HepG2 (cell line): ENCODE data around the gene POLR1C. TPM values are rescaled to one million over a fixed set of nuclear protein-coding genes. Genes with fewer than 3 reads are reported as not detected.
A peak's percentile ranks its signal among the peaks of the same experiment; 100 is the strongest.

ENCODE experiments used
- AHR ChIP-seq: IDR thresholded peaks from 2 replicates; pipeline ENCODE4 v1.6.1; 2018; ENCODE audit warnings: missing genetic modification reagents, missing compliant biosample characterization
- CAMTA2 ChIP-seq: sonication (generic); formaldehyde crosslinking; IDR thresholded peaks from 2 replicates; pipeline ENCODE4 v1.4.0; 2020; ENCODE audit warnings: mild to moderate bottlenecking, missing genetic modification reagents, borderline replicate concordance
- EED ChIP-seq: sonication (generic); formaldehyde crosslinking; IDR thresholded peaks from 2 replicates; pipeline ENCODE4 v1.5.0; 2020; ENCODE audit warnings: mild to moderate bottlenecking, missing genetic modification reagents
- FOXK2 ChIP-seq: fragments of 450-650 bp; IDR thresholded peaks from 2 replicates; pipeline ENCODE4 v1.6.1; 2016
- GABPB1 ChIP-seq: IDR thresholded peaks from 2 replicates; pipeline ENCODE4 v1.6.1; 2016; ENCODE audit warnings: mild to moderate bottlenecking, missing genetic modification reagents, moderate library complexity, missing compliant biosample characterization
- GMEB1 ChIP-seq: sonication (generic); formaldehyde crosslinking; IDR thresholded peaks from 2 replicates; pipeline ENCODE4 v1.5.1; 2020; ENCODE audit warnings: missing genetic modification reagents, mild to moderate bottlenecking, borderline replicate concordance
- GZF1 ChIP-seq: sonication (generic); formaldehyde crosslinking; IDR thresholded peaks from 2 replicates; pipeline ENCODE4 v1.5.1; 2020; ENCODE audit warnings: mild to moderate bottlenecking, missing genetic modification reagents
- HMGXB3 ChIP-seq: sonication (generic); formaldehyde crosslinking; IDR thresholded peaks from 2 replicates; pipeline ENCODE4 v1.4.0; 2020; ENCODE audit warnings: missing genetic modification reagents, borderline replicate concordance
- KLF13 ChIP-seq: sonication (generic); formaldehyde crosslinking; IDR thresholded peaks from 2 replicates; pipeline ENCODE4 v1.4.0; 2020; ENCODE audit warnings: mild to moderate bottlenecking, missing genetic modification reagents
- KMT2A ChIP-seq: sonication (generic); formaldehyde crosslinking; IDR thresholded peaks from 2 replicates; pipeline ENCODE4 v1.4.0; 2020; ENCODE audit warnings: missing genetic modification reagents
- NBN ChIP-seq: fragments of 450-650 bp; conservative IDR thresholded peaks from 2 replicates; pipeline ENCODE4 v1.6.1; 2017
- NR1H2 ChIP-seq: sonication (generic); formaldehyde crosslinking; IDR thresholded peaks from 2 replicates; pipeline ENCODE4 v1.8.1; 2022; ENCODE audit warnings: low read depth, missing genetic modification reagents, borderline replicate concordance
- PHF5A ChIP-seq: IDR thresholded peaks from one replicate; pipeline ENCODE4 v1.6.1; 2018; ENCODE audit warnings: low read depth, missing genetic modification reagents; ENCODE audit not compliant: unreplicated experiment
- RARG ChIP-seq: sonication (generic); formaldehyde crosslinking; IDR thresholded peaks from 2 replicates; pipeline ENCODE4 v1.4.0; 2020; ENCODE audit warnings: low read depth, mild to moderate bottlenecking, missing genetic modification reagents
- RFXAP ChIP-seq: sonication (generic); formaldehyde crosslinking; IDR thresholded peaks from 2 replicates; pipeline ENCODE4 v1.4.0; 2020; ENCODE audit warnings: missing genetic modification reagents, borderline replicate concordance
- ZNF235 ChIP-seq: sonication (generic); formaldehyde crosslinking; IDR thresholded peaks from 2 replicates; pipeline ENCODE4 v1.8.1; 2023; ENCODE audit warnings: mild to moderate bottlenecking, missing genetic modification reagents, borderline replicate concordance
- ZNF446 ChIP-seq: sonication (generic); formaldehyde crosslinking; IDR thresholded peaks from 2 replicates; pipeline ENCODE4 v1.5.0; 2020; ENCODE audit warnings: mild to moderate bottlenecking, missing genetic modification reagents
- ZNF501 ChIP-seq: sonication (generic); formaldehyde crosslinking; IDR thresholded peaks from 2 replicates; pipeline ENCODE4 v1.5.1; 2020; ENCODE audit warnings: mild to moderate bottlenecking, moderate library complexity, missing genetic modification reagents
- ZNF652 ChIP-seq: IDR thresholded peaks from 2 replicates; pipeline ENCODE4 v1.6.1; 2016; ENCODE audit warnings: low read depth, borderline replicate concordance
- ZNF720 ChIP-seq: sonication (generic); formaldehyde crosslinking; IDR thresholded peaks from 2 replicates; pipeline ENCODE4 v1.4.0; 2020; ENCODE audit warnings: missing genetic modification reagents
- ZNF768 ChIP-seq: sonication (generic); formaldehyde crosslinking; IDR thresholded peaks from 2 replicates; pipeline ENCODE4 v1.4.0; 2020; ENCODE audit warnings: missing genetic modification reagents
- ZNF782 ChIP-seq: sonication (generic); formaldehyde crosslinking; IDR thresholded peaks from 2 replicates; pipeline ENCODE4 v1.4.0; 2020; ENCODE audit warnings: missing genetic modification reagents, mild to moderate bottlenecking, borderline replicate concordance
- ZUFSP ChIP-seq: sonication (generic); formaldehyde crosslinking; IDR thresholded peaks from 2 replicates; pipeline ENCODE4 v1.9.0; 2021; ENCODE audit warnings: missing genetic modification reagents, mild to moderate bottlenecking, borderline replicate concordance
- polyA plus RNA-seq, 8 experiments: library from polyadenylated mRNA; depleted of rRNA in 3 of 8; stranded (reverse) in 7 of 8; unstranded in 1 of 8; fragments of >200 nt; fragmentation: Illumina TruSeq in 4 of 8; extraction: Trizol in 4 of 8; gene quantifications; 2 replicates each; pipeline versions ENCODE4 v1.2.1 to v1.2.3, GENCODE V29; 2011 to 2016; ENCODE audit warnings: low read depth in 4 of 8, missing spikeins in 1 of 8, mixed read lengths in 1 of 8; ENCODE audit not compliant: insufficient read depth in 1 of 8
- total RNA-seq, 5 experiments: library from RNA; depleted of rRNA; stranded (reverse); fragments of >200 nt; fragmentation: Illumina TruSeq; extraction: Trizol; gene quantifications; 2 replicates each; pipeline ENCODE4 v1.2.3, GENCODE V29; 2016; ENCODE audit warnings: low read depth in 1 of 5

Gene POLR1C
- total and polyA plus RNA-seq, 2 of the 13 experiments (the other 11 are each of a cell fraction or from before 2014, with no cell fraction given) = 62.6 to 72.2 TPM

GRCh38 chr6:43516697-43517504, at the start of gene POLR1C, which contains the start of gene YIPF3 (continued):
- TF ChIP-seq GMEB1 (CRISPR knock-in tag) (peak; percentile 82; the same call in 1 of the 2 replicates), RARG (CRISPR knock-in tag) (no peak), RFXAP (CRISPR knock-in tag) (peak; percentile 90), NR1H2 (no peak), ZNF720 (CRISPR knock-in tag) (no peak), GABPB1 (peak; percentile 97), ZNF652 (CRISPR knock-in tag) (no peak), GZF1 (no peak), ZNF446 (no peak; the same call in 1 of the 2 replicates), ZNF768 (CRISPR knock-in tag) (peak; percentile 78), ZNF235 (CRISPR knock-in tag) (peak; percentile 72; the same call in 1 of the 2 replicates), AHR (CRISPR knock-in tag) (peak; percentile 71), ZNF501 (CRISPR knock-in tag) (peak; percentile 100), KLF13 (CRISPR knock-in tag) (peak; percentile 93; the same call in 1 of the 2 replicates), PHF5A (CRISPR knock-in tag) (no peak), ZUFSP (CRISPR knock-in tag) (no peak), HMGXB3 (0 out of 2 replicates have a peak, but pooled peaks have one; percentile 31), FOXK2 (peak; percentile 56), KMT2A (CRISPR knock-in tag) (peak; percentile 96), EED (0 out of 2 replicates have a peak, but pooled peaks have one; percentile 13), ZNF782 (CRISPR knock-in tag) (no peak), NBN (no peak), CAMTA2 (CRISPR knock-in tag) (0 out of 2 replicates have a peak, but pooled peaks have one; percentile 78)
